ENCODE results near the gene SYNGR1.

Gene SYNGR1

DNA sequence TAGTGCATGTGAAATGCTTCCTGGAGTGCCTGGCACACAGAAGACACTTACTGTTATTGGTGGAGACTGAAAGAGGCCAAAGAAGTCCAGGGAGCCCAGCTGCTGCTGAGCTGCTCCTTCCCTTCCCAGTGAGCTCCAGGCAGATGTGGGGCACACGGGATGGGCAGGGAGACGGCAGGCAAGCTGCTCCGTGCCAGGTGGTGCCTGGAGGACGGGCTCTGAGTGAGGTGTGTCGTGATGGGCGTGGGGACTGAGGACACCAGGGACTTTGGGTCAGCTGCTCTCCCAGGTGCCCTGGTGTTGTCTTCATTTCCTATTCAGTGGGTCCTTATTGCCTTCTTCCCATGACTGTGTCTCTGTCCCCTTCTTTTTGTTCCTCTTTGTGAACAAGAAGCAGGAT, 69.3 kb downstream of the SYNGR1 start:
- CTCF ChIA-PET, result interaction anchor here (1.5 kb wide), 1 partner anchor 110 kb away, joined by 4 read pairs; no protein-coding TSS in a partner anchor

DNA sequence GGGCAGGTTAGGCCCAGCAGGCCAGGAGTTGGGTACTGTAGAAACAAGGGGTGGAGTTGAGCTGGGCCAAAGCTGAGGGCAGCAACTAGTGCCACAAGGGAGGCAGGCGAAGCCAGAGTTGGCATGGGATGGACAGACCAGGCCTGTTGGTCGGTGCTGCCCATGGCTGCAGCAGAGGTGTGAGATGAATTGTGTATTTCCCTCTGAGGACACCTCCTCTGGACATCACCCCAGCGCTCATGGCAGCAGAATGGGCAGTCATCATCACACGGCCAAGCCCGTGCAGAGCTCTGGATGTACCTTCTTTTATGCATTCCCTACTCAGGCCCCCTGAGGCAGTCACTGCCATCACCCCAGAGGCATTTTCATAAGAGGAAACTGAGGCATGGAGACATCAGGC, 70.1 kb downstream of the SYNGR1 start:
- ChIA-PET CTCF (interaction anchor here (1.5 kb wide), 1 partner anchor 109 kb away, joined by 4 read pairs; no protein-coding TSS in a partner anchor), POLR2A (no interaction called here)
- DNase-seq (ENCODE audit: extremely low spot score), result no peak
- TF ChIP-seq, protein P1, sequence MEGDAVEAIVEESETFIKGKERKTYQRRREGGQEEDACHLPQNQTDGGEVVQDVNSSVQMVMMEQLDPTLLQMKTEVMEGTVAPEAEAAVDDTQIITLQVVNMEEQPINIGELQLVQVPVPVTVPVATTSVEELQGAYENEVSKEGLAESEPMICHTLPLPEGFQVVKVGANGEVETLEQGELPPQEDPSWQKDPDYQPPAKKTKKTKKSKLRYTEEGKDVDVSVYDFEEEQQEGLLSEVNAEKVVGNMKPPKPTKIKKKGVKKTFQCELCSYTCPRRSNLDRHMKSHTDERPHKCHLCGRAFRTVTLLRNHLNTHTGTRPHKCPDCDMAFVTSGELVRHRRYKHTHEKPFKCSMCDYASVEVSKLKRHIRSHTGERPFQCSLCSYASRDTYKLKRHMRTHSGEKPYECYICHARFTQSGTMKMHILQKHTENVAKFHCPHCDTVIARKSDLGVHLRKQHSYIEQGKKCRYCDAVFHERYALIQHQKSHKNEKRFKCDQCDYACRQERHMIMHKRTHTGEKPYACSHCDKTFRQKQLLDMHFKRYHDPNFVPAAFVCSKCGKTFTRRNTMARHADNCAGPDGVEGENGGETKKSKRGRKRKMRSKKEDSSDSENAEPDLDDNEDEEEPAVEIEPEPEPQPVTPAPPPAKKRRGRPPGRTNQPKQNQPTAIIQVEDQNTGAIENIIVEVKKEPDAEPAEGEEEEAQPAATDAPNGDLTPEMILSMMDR (IDR thresholded peaks at IDR 0.05; ENCODE audit: control extremely low read depth, extremely low read depth, low read depth, missing control alignments), result no peak

More for the DNA sequence above, 69.3 kb downstream of the SYNGR1 start:
- DNase-seq (ENCODE audit: extremely low spot score), result no peak
- POLR2A ChIA-PET, result no interaction called here
- TF ChIP-seq, protein P1 (IDR thresholded peaks at IDR 0.05; ENCODE audit: control extremely low read depth, extremely low read depth, low read depth, missing control alignments), result no peak

DNA sequence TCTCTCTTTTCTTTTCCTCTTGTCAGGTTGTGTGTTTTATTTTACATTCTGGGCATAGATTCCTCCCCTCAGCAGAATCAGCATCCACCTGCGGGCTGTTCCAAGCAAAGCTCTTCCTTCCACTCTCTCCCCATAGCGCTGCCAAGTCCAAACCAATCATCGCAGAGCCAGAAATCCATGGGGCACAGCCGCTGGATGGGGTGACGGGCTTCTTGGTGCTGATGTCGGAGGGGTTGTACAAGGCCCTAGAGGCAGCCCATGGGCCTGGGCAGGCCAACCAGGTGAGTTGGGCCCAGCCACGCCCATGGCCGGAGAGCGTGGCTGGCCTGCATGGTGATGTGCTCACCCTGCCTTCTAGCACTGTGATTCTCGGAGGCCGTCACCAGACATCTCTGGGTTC, 71.9 kb downstream of the SYNGR1 start:
- TF ChIP-seq, protein P1 (IDR thresholded peaks at IDR 0.05; ENCODE audit: control extremely low read depth, extremely low read depth, low read depth, missing control alignments), result no peak
- ChIA-PET POLR2A (no interaction called here), CTCF (no interaction called here)
- no peak for DNase-seq (ENCODE audit: extremely low spot score)

DNA sequence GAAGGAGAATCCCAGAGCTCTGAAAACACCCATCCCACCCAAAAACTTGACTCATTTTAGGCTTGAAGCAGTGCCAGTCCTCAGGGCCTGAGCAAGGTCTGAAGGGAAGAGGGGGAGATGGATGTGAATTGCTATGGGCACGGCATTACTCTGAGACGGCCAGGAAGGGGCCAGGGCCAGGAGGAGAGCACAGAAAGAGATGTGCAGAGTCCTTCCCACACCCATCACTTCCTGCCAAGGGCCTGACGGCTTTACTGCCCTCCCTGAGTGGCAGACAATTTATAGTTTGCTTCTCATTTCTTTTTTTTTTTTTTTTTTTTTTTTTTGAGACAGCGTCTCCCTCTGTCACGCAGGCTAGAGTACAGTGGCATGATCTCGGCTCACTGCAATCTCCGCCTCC, 72.3 kb downstream of the SYNGR1 start:
- no peak for DNase-seq (ENCODE audit: extremely low spot score)
- POLR2A ChIA-PET, result no interaction called here
- CTCF ChIA-PET, result no interaction called here
- TF ChIP-seq, protein P1 (IDR thresholded peaks at IDR 0.05; ENCODE audit: control extremely low read depth, extremely low read depth, low read depth, missing control alignments), result no peak

DNA sequence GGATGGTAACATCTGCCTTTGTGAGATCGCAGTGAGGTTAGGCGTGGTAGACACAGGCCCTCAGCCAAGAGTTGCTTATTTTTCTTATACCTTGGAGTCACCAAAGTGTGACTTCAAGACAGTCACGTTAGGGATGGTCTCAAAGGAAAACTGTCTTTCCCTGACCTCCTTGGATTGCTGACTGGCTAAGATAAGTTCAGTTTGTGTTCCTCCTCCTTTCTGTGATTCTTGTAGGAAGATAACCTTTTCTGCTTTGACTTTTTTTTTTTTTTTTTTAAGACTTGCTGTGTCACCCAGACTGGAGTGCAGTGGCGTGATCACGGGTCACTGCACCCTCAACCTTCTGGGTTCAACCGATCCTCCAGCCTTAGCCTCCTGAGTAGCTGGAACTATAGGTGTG, 72.9 kb downstream of the SYNGR1 start:
- DNase-seq (ENCODE audit: extremely low spot score), result no peak
- POLR2A ChIA-PET, result no interaction called here
- TF ChIP-seq, protein P1 (IDR thresholded peaks at IDR 0.05; ENCODE audit: control extremely low read depth, extremely low read depth, low read depth, missing control alignments), result no peak
- CTCF ChIA-PET, result interaction anchor here (0.8 kb wide), 1 partner anchor 15 kb away, joined by 3 read pairs; no protein-coding TSS in a partner anchor

DNA sequence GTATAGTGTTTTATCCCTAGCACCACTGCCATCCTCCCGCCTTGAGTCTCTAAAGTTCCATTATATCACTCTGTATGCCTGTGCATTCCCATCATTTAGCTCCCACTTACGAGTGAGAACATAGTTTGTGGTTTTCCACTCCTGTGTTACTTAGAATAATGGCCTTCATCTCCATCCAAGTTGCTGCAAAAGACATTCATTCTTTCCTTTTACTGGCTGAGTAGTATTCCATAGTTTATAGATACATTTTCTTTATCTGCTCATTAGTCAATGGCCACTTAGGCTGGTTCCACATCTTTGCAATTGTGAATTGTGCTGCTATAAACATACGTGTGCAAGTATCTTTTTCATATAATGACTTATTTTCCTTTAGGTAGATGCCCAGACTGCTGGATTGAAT, 74.2 kb downstream of the SYNGR1 start:
- CTCF ChIA-PET, result no interaction called here
- POLR2A ChIA-PET, result no interaction called here
- TF ChIP-seq, protein P1 (IDR thresholded peaks at IDR 0.05; ENCODE audit: control extremely low read depth, extremely low read depth, low read depth, missing control alignments), result no peak
- no peak for DNase-seq (ENCODE audit: extremely low spot score)

Measured in GM10248 (cell line).